Kidney tubule cell (primary cell): ENCODE data around the gene KCNE5.
A peak's percentile ranks its signal among the peaks of the same experiment; 100 is the strongest.
"Not testable (repeated sequence)": the region's sequence is repeated elsewhere in the genome, so short reads cannot be mapped to it uniquely, and the experiment has no call there.

Experiments
- DNase-seq: peaks from one replicate; pipeline ENCODE4 v3.0.0-alpha.2; 2018; ENCODE audit warnings: low spot score

Gene KCNE5, protein sequence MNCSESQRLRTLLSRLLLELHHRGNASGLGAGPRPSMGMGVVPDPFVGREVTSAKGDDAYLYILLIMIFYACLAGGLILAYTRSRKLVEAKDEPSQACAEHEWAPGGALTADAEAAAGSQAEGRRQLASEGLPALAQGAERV

DNA sequence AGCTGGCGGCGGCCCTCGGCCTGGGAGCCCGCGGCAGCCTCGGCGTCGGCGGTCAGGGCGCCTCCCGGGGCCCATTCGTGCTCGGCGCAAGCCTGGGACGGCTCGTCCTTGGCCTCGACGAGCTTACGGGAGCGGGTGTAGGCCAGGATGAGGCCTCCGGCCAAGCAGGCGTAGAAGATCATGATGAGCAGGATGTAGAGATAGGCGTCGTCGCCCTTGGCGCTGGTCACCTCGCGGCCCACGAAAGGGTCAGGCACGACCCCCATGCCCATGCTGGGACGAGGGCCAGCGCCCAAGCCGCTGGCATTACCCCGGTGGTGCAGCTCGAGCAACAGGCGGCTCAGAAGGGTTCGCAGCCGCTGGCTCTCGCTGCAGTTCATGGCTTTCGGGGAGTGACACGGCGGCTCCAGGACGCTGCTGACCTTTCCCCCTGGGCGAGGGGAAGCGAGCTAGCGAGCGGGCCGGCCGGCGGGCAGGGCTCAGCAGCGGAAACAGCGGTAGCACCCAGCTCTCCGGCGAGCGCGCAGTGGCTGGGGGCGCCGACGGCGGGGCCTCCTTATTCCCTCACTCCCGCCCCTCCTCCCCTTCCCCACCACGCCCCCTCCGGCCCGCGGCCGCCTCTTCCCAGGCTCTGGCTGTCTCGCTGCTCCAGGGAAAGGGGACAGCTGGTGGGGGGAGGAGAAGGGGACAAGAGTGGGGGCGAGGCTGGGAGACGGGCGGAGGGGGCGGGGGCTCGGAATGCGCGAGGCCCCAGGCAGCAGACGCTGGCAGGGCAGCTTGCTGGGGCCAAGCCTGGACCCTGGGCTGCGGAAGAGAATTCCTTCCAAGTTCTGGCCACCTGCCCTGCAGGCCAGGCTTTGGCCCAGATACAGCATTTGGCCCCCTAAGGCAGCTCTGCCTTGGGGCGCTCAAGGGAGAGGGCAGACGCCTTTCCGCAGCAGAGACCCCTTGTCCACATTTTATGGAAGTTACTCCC is at the start of gene KCNE5:
KCNE5 (minus strand) TSS at position 532 of the 976 bp plus-strand sequence; CDS start at position 380, 152 bp downstream.
- DNase-seq = no peak

DNA sequence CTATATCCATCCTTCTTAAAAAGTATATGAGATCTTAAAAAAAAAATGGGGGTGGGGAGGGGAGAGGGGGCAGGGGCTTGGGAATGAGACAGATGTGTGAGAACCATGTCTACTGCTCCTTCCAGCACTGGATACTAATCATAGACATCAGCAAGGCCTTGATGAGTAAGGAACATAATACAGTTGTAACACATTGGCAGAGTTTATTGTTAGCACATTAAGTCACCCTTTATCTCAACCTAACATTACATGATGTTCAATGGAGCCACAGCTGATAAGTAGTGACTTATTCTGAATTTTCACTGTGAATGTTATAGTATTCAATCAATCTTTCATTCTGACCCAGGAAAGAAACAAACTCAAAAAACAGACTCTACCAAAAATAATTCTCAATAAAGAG is 47.3 kb upstream of the KCNE5 start:
- no peak for DNase-seq

DNA sequence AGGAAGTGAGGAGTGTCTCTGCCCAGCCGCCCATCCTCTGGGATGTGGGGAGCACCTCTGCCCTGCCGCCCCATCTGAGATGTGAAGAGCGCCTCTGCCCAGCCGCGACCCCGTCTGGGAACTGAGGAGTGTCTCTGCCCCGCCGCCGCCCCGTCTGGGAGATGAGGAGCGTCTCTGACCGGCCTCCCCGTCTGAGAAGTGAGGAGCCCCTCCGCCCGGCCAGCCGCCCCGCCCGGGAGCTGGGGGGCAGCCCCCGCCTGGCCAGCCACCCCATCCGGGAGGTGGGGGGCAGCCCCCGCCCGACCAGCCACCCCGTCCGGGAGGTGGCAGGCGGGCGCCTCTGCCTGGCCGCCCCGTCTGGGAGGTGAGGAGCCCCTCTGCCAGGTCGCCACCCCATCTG is 46.2 kb upstream of the KCNE5 start:
- not testable (repeated sequence) for DNase-seq

DNA sequence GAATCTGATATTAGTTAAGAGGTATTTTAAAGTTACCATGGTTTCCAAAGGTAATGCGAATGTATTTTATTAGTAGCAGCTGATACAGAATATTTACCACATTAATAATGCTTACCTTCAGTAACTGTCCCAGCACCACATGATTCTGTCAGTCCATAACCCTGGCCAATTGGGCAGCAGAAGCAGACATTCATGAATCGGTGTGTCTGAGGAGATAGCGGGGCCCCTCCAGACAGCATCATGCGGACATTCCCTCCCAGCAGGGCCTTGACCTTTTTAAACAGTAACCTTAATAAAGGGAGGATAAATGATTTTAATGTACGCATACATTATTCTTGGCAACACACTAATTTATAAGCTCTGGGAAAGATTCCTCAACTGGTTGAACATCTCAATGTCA is 43.0 kb upstream of the KCNE5 start:
- no peak for DNase-seq

DNA sequence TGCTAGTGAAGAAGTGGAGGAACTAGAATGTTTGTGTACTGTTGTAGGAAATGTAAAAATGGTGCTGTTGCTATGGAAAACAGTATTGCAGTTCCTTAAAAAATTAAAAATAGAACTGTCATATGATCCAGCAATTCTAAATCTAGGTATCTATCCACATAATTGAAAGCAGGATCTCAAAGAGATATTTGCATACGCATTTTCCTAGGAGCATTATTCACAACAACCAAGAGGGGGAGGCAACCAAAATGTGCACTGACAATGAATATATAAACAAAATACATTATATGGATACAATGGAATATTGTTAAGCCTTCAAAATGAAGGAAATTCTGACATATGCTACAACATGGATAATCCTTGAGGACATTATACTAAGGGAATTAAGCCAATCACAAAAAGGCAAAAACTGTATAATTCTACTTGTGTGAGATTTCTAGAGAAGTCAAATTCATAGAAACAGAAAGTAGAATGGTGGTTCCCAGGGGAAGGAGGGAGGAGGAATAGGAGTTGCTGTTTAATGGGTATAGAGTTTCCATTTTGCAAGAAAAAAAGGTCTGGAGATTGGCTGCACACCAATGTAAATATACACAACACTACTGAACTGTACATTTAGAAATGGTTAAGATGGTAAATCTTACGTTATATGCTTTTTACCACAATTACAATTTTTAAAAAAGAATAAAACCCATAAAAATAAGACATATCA is 35.6 kb upstream of the KCNE5 start:
- DNase-seq = no peak

DNA sequence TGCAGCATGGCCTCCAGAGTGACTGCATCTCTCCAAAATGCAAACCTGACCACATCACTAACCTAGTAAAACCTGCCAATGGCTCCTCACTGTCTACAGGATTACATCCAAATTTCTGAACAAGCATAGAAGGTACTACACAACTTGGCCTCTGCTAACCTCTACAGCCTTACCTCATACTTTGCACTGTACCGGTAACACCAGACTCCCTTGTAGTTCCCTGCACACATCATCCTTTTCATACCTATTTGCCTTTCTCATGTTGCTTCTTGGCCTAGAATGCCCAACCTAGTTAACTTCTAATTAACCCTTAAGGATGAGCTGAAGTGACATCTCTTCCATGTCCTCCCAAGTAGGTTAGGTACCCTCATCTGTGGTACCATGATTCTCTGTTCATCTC is 33.4 kb upstream of the KCNE5 start:
- no peak for DNase-seq

DNA sequence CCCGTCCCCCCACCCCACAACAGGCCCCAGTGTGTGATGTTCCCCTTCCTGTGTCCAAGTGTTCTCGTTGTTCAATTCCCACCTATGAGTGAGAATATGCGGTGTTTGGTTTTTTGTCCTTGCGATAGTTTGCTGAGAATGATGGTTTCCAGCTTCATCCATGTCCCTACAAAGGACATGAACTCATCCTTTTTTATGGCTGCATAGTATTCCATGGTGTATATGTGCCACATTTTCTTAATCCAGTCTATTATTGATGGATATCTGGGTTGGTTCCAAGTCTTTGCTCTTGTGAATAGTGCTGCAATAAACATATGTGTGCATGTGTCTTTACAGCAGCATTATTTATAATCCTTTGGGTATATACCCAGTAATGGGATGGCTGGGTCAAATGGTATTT is 32.4 kb upstream of the KCNE5 start:
- DNase-seq = not testable (repeated sequence)

DNA sequence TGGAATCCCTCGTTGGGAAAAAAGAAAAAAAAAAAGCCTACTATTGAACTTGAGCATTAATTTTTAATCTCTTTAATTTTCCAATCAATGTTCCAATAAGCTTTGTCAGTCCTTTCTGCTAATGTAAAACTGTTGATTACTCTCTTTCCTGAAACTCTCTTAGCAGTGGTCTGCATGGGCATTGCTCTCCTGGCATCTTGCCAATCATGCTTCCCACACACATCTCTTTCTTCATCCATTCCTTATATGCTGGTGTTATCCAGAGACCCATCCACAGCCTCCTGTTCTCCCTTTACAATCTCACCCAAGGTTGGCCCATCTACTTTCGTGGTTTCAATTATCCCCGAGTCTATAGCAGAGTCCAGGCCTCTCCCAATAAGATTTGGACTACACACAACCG is 31.8 kb upstream of the KCNE5 start:
- no peak for DNase-seq

DNA sequence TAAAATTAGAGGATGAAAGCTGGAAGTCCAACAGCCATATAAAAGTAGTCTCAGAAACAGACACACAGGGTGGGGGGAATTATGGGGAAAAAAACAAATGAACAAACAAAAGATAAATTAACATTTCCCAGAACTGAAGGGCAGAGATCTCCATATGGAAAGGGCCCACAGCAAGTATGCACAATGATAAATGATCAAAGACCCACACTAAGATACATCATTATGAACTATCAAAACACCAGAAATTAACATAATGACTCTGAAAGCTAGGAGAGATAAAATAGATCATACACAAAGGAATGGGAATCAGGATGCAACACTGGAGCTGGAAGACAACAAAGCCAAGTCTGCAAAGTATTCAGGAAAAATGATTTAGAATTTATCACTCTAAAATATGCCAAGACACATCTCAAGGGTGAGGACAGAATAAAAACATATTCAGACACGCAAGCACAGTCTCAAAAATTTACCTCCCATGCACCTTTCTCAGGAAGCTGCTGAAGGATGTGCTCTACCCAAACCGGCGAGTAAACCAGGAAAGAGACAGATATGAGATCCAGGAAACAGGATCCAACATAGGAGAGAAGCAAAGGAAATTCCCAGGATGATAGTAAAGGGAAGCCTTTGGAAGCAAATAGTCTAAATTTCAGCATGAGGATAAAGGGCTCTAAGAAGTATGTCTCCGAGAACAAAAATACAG is 30.7 kb upstream of the KCNE5 start:
- no peak for DNase-seq

DNA sequence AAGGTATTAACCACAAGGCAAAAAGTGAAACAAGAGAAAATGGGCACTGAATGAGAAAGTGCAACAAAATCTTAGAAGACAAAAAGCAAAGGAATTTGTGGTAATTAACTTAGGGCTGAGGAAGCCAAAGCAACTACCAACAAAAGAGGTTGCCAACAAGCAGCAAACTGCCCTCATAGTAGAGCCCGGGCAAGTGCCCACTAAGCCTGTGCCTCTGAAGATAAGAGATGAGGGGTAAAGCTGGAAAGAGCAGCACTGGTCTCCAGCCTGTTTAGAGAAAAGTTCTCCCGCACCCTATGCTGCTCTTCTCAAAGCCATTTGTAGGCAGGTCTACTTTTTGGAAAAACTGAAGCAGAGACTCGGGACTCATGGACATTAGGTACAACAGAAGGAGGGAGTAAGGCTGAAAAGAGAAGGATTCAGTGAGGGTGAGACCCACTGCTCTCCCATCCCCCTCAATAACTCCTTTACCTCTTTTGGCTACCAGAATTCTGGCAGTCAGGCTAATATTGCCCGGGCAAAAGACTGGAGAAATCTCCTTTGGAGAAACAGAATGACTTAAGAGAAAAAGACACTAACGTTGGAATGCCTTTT is 29.6 kb upstream of the KCNE5 start:
- no peak for DNase-seq

DNA sequence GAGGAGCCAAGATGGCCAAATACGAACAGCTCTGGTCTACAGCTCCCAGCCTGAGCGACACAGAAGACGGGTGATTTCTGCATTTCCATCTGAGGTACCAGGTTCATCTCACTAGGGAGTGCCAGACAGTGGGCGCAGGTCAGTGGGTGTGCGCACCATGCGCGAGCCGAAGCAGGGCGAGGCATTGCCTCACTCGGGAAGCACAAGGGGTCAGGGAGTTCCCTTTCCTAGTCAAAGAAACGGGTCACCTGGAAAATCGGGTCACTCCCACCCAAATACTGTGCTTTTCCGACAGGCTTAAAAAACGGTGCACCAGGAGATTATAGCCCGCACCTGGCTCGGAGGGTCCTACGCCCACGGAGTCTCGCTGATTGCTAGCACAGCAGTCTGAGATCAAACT is 19.7 kb upstream of the KCNE5 start:
- not testable (repeated sequence) for DNase-seq

DNA sequence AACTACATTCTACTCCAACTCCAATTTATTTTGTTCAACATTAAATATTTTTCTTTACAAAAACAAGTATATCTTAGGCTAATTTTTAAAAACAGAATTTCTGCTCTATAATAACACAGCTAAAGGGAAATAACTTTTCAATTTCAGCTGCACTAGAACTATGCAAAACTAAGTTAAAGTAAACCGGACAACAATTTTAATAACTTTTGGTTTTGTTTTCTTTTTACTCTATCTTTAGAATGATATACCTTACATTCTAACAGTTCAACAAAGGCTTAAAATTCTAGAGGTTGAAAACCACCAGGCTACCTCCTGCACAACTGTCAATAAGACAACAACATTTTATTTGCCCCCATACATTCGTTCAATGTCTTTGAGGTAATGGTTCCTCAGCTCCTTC is 18.7 kb upstream of the KCNE5 start:
- DNase-seq = no peak

DNA sequence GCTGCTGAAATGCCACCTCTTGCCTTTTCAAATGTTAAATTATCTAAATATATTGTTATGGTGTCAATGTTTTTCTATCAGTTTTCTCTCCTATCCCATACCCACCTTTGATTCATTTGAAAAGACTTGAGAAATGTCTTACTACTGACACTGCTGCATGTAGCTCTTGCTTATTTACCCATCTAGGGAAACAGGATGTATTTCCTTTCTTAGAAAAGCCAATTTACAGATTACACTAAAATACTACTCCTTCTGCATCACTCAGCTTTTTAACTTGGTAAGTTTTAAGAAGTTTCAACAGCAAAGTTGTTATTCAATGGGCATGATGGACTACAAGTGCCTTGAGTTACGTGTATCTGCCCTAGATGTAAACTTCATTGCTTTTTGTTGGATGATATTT is 13.2 kb upstream of the KCNE5 start:
- DNase-seq = no peak

DNA sequence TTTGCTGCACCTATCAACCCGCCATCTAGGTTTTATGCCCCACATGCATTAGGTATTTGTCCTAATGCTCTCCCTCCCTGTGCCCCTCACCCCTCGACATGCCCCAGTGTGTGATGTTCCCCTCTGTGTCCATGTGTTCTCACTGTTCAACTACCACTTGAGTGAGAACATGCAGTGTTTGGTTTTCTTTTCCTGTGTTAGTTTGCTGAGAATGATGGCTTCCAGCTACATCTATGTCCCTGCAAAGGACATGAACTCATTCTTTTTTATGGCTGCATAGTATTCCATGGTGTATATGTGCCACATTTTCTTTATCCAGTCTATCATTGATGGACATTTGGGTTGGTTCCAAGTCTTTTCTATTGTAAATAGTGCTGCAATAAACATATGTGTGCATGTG is 12.5 kb upstream of the KCNE5 start:
- not testable (repeated sequence) for DNase-seq

DNA sequence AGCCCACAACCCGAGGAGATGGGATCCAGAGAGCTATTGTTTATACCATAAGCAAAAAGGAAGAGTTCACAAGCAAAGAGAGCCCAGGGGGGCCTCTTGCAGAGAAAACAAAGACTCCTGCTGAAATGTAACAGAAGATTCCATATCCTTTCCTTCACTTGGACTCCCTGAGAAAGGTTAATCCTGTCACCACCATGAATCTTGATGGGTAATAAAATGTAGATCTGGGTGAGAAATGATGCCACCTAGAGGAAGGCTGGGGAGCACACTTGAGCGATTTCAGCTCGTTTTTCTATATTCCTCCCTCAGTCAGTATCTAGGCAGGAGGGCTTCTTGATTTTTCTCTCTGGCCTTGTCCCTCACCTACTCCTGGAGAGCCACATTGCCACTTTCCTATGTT is 10.2 kb upstream of the KCNE5 start:
- peak; percentile 30 for DNase-seq

DNA sequence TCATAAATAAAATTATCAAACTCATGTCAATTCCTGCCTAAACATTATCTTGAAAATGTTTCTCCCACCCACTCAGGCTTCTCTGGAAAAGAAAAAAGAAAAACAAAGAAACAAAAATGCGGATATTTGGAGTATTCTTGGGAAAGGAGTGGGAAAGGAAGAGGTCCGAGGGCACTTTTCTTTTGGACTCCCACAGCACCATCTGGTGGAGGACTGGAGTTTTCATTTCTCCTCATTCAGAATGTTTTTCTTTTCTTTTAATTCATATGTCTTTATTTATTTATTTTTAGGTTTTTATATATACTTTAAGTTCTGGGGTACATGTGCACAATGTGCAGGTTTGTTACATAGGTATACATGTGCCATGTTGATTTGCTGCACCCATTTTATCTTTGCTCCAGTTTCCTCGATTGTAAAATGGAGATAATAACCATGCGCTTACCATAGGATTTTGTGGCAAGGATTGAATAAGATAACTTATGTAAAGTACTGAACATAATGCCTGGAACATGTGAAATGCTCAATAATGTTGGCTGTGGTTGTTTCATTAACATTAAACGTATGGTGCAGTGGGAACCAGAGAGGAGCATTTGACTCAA is 8.0 kb upstream of the KCNE5 start:
- DNase-seq = peak; percentile 9

DNA sequence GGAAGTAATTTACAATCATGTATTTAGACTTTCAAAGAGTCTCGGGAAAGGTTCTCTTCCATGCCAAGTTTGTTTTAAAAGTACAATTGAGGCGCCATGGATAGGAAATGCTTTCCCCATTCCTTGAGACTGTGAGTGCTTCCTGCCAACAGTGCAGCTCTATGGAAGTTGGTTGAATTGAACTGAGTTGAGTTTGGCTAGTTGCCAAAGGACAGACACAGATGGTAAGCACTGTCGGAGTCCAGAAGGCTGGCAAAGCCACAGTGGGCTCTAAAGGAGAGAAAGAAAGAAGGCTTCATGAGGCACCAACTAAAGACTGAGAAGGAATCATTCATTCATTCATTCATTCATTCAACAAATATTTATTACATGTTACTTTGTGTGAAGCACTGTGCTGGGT is 4.3 kb upstream of the KCNE5 start:
- DNase-seq = no peak

DNA sequence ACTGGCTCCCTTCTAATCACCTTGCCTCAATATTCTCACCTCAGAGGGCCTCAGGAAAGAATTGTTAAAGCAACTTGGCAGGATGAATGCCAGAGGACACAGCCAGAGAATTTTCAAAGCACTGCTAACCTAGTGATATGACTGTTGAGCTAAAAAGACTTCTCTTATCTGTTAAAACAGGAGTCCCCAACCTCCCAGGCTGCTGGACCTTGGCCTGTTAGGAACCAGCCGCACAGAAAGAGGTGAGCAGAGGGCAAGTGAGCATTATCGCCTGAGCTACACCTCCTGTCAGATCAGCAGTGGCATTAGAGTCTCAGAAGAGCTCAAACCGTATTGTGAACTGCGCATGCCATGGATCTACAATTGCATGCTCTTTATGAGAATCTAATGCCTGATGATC is 1.7 kb upstream of the KCNE5 start:
- DNase-seq = no peak

DNA sequence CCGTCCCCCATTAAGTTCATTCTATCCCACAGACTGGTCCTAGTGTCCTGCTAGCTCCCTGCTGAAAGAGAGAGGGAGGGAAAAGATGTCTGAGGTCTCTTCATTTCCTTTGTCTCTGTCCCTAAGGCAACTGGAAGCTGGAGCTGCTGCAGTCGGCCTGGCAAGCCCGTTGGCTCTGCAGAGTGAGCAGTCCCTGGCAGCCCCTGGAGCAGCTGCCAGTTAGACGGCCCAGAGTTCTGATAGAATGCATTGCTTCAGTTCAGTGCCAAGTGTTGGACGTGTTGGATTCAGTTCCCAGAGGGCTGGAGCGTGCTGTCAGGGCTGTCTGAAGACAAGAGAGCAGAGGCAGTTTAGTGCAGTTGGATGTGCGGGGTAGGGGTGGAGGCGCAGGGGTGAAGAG is 975 bp downstream of the KCNE5 start:
- DNase-seq = no peak

DNA sequence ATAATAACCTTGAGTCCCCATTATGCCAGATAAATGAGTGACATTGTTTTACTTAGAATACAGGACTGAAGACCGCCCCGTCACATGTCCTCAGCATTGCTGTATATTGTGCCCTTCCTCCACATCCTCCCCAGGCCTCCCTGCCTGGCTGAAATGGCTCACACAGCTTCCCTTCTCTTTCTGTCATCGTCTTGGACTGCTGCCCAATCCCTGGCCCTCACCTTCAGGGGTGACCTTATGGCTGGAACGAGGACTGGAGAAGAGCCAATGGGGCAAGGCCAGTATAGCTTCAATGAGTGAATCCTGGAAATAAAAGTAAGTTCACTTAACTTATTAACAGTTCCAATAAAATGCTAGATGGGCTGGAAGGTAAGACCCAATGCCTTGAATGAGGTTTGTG is 2.7 kb downstream of the KCNE5 start:
- DNase-seq = no peak

DNA sequence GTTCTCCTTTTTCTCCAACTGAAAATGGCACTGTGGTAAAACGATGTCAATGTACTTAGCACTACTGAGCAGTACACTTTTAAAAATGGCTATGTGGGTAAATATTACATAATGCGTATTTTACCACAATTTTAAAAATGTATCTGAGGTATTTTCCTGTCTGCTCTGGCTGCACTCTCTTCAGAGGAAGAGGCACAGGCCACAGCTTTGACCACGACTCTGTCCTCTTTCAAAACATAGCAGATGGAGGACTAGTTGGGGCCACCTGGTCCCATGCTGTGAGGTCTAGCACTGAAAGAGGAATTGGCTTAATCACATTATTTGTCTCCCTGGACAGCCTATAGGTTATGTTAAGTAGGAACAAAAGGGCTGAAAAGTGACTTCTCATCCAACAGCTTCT is 5.2 kb downstream of the KCNE5 start:
- no peak for DNase-seq

DNA sequence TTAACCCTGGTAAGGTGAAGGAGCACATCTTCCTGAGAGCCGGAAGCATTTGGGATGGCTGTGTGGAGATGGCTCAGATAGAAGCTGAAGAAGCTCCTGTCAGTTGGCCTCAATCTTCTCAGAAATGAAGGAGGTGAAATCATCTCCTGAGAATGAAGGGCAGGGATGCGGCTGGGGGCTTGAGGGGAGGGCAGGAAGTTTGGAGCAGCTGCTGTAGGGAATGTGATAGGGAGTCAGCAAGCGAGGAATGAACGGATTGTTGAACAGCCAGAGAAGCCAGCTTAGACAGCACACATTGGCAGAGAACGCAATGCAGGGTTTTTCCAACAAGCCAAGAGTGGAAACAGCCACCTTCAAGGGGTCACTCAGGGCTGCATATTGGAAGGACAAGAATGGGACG is 10.0 kb downstream of the KCNE5 start:
- no peak for DNase-seq
